Sciatic nerve (tissue), 2 donors: ENCODE data around the gene ACAA2. TPM values are rescaled to one million over a fixed set of nuclear protein-coding genes. Genes with fewer than 3 reads are reported as not detected.
"Not testable (repeated sequence)": the region's sequence is repeated elsewhere in the genome, so short reads cannot be mapped to it uniquely, and the experiment has no call there.

Experiments used
- ATAC-seq: fragments of 200-7000 bp; cut with Tn5 transposase; one replicate; pipeline ENCODE4 v1.9.1; 2020; ENCODE audit warnings: mild to moderate bottlenecking, moderate library complexity
- DNase-seq: peaks from one replicate; pipeline ENCODE4 v3.0.0-alpha.2; 2020; ENCODE audit warnings: low spot score
- intact Hi-C: fragments of 100-400 bp; cut with DNase I; formaldehyde crosslinking; loops from one replicate; pipeline ENCODE4 v1.14.2; 2022
- total RNA-seq: library from RNA; stranded (reverse); fragmentation: NEBNext Ultra II Directional; extraction: Animal tissue kit (Norgen Biotek cat#: 25700); gene quantifications from one replicate; pipeline ENCODE4 v1.2.1, GENCODE V29; 2021
- donor health status: DM: no; HTN: no; CAD: no.
- donor health status: DM: no; HTN: no; CAD: no.

ACAA2 gene
- total RNA-seq, 1 donor from 2014 or later, result 32.9 TPM

GRCh38 chr18:49846718-49847470, 33.6 kb upstream of the ACAA2 start:
- DNase-seq, result no peak
- intact Hi-C loops, result no loop called here
- no peak for ATAC-seq

GRCh38 chr18:49846361-49846662, 33.0 kb upstream of the ACAA2 start:
- intact Hi-C loops, result no loop called here
- no peak for DNase-seq
- ATAC-seq, result no peak

- intact Hi-C loops, result no loop called here
- DNase-seq (no peak), ATAC-seq (no peak)
Observed at GRCh38 chr18:49845629-49846360, 32.5 kb upstream of the ACAA2 start.

GRCh38 chr18:49844903-49845302, 31.6 kb upstream of the ACAA2 start:
- intact Hi-C loops, result no loop called here
- ATAC-seq, result no peak
- no peak for DNase-seq

GRCh38 chr18:49843778-49844625, 30.7 kb upstream of the ACAA2 start:
- DNase-seq, result no peak
- intact Hi-C loops, result no loop called here
- ATAC-seq, result no peak

- ATAC-seq, result no peak
- intact Hi-C loops, result no loop called here
- DNase-seq, result no peak
Observed at GRCh38 chr18:49843131-49843530, 29.8 kb upstream of the ACAA2 start.

- intact Hi-C loops, result no loop called here
- no peak for ATAC-seq
- DNase-seq, result no peak
Observed at GRCh38 chr18:49842656-49843055, 29.3 kb upstream of the ACAA2 start.

- intact Hi-C loops, result no loop called here
- DNase-seq (no peak), ATAC-seq (no peak)
Observed at GRCh38 chr18:49841236-49842217, 28.2 kb upstream of the ACAA2 start.

- DNase-seq (no peak), ATAC-seq (no peak)
- intact Hi-C loops, result no loop called here
Observed at GRCh38 chr18:49839012-49839411, 25.7 kb upstream of the ACAA2 start.

- ATAC-seq (no peak), DNase-seq (no peak)
- intact Hi-C loops, result no loop called here
Observed at GRCh38 chr18:49838381-49838780, 25.0 kb upstream of the ACAA2 start.

- intact Hi-C loops, result no loop called here
- ATAC-seq, result no peak
- no peak for DNase-seq
Observed at GRCh38 chr18:49837889-49838288, 24.6 kb upstream of the ACAA2 start.

- ATAC-seq, intact Hi-C loops, DNase-seq: not testable (repeated sequence)
Observed at GRCh38 chr18:49837316-49837835, 24.0 kb upstream of the ACAA2 start.

GRCh38 chr18:49835405-49835804, 22.1 kb upstream of the ACAA2 start:
- no peak for DNase-seq
- no peak for ATAC-seq
- intact Hi-C loops, result no loop called here

GRCh38 chr18:49834258-49834657, 20.9 kb upstream of the ACAA2 start:
- ATAC-seq (no peak), DNase-seq (no peak)
- intact Hi-C loops, result no loop called here

GRCh38 chr18:49833814-49834213, 20.5 kb upstream of the ACAA2 start:
- no peak for DNase-seq
- intact Hi-C loops, result no loop called here
- ATAC-seq, result no peak

- ATAC-seq (no peak), DNase-seq (no peak)
- intact Hi-C loops, result no loop called here
Observed at GRCh38 chr18:49832221-49832647, 18.9 kb upstream of the ACAA2 start.

GRCh38 chr18:49827996-49828395, 14.7 kb upstream of the ACAA2 start:
- no peak for DNase-seq
- ATAC-seq, result no peak
- intact Hi-C loops, result no loop called here

- ATAC-seq (no peak), DNase-seq (no peak)
- intact Hi-C loops, result no loop called here
Observed at GRCh38 chr18:49819823-49820671, 6.7 kb upstream of the ACAA2 start.
